Loucy (cell line): ENCODE results near the gene ENTPD7.

Experiments used
- H2AFZ ChIP-seq: fragments of 200-600 bp; sonication (generic); 2 replicates; pipeline ENCODE4 v1.6.0; 2016; ENCODE audit warnings: antibody characterized with exemption, mild to moderate bottlenecking, low read length, moderate library complexity
- H3F3A ChIP-seq: fragments of 200-600 bp; 2 replicates; pipeline ENCODE4 v1.6.0; 2016; ENCODE audit warnings: antibody characterized with exemption, low read depth, mild to moderate bottlenecking
- H3K27me3 ChIP-seq: fragments of 200-600 bp; sonication (generic); 2 replicates; pipeline ENCODE4 v1.6.1; 2014; ENCODE audit warnings: low read length, mild to moderate bottlenecking; ENCODE audit not compliant: insufficient read depth, poor library complexity, severe bottlenecking
- H3K36me3 ChIP-seq: fragments of 200-600 bp; sonication (generic); 2 replicates; pipeline ENCODE4 v1.6.1; 2016; ENCODE audit warnings: low read length; ENCODE audit not compliant: insufficient read depth
- H3K4me1 ChIP-seq: fragments of 200-600 bp; sonication (generic); 2 replicates; pipeline ENCODE4 v1.5.1; 2014; ENCODE audit warnings: low read length, mild to moderate bottlenecking; ENCODE audit not compliant: insufficient read depth, poor library complexity, severe bottlenecking
- H3K4me2 ChIP-seq: fragments of 200-600 bp; sonication (generic); 2 replicates; pipeline ENCODE4 v1.6.0; 2014; ENCODE audit warnings: antibody characterized with exemption, low read length, low read depth, mild to moderate bottlenecking; ENCODE audit not compliant: poor library complexity, severe bottlenecking
- H3K4me3 ChIP-seq: fragments of 200-600 bp; sonication (generic); 2 replicates; pipeline ENCODE4 v1.5.1; 2014; ENCODE audit warnings: low read length, mild to moderate bottlenecking, mixed read lengths; ENCODE audit not compliant: poor library complexity, severe bottlenecking
- H3K79me2 ChIP-seq: fragments of 200-600 bp; sonication (generic); 2 replicates; pipeline ENCODE4 v1.6.1; 2014; ENCODE audit warnings: low read length; ENCODE audit not compliant: insufficient read depth
- H3K9ac ChIP-seq: fragments of 200-600 bp; sonication (generic); 2 replicates; pipeline ENCODE4 v1.6.0; 2014; ENCODE audit warnings: mild to moderate bottlenecking, low read depth, low read length, moderate library complexity; ENCODE audit not compliant: poor library complexity, severe bottlenecking
- H3K9me2 ChIP-seq: fragments of 200-600 bp; sonication (generic); replicated peaks from 2 replicates; pipeline ENCODE4 v1.6.1; 2016; ENCODE audit warnings: low read depth, low read length, mixed read lengths
- H3K9me3 ChIP-seq: fragments of 200-600 bp; sonication (generic); 2 replicates; pipeline ENCODE4 v1.6.1; 2014; ENCODE audit warnings: mild to moderate bottlenecking, antibody characterized with exemption, low read length, low read depth; ENCODE audit not compliant: insufficient read depth
- H4K20me1 ChIP-seq: fragments of 200-600 bp; sonication (generic); 2 replicates; pipeline ENCODE4 v1.6.0; 2014; ENCODE audit warnings: antibody characterized with exemption, low read length, mild to moderate bottlenecking; ENCODE audit not compliant: insufficient read depth, poor library complexity, severe bottlenecking
- CTCF ChIP-seq: fragments of 200-600 bp; sonication (generic); conservative IDR thresholded peaks from 2 replicates; pipeline ENCODE4 v1.5.1; 2014; ENCODE audit warnings: mild to moderate bottlenecking, antibody characterized with exemption, low read length
- EZH2phosphoT487 ChIP-seq: fragments of 200-600 bp; IDR thresholded peaks from 2 replicates; pipeline ENCODE4 v1.6.1; 2018; ENCODE audit warnings: antibody characterized with exemption, mild to moderate bottlenecking, moderate library complexity, borderline replicate concordance

The ENTPD7 gene

GRCh38 chr10:99612167-99612831 is 47.0 kb upstream of the ENTPD7 start:
- H3K4me3 ChIP-seq: no peak overlapping the region
- peaks cover 8% of the 10 kb centered on the region; the same call in 1 of the 2 replicates for H3K36me3 ChIP-seq
- no peak overlapping the region for H2AFZ ChIP-seq
- peaks cover 12% of the 10 kb centered on the region; the same call in 1 of the 2 replicates for H3K79me2 ChIP-seq
- H3K4me2 ChIP-seq: no peak overlapping the region
- peak; percentile 89 for TF ChIP-seq CTCF
- TF ChIP-seq EZH2phosphoT487: no peak
- H3K27me3 ChIP-seq: no peaks in the 10 kb centered on the region
- no peaks in the 10 kb centered on the region for H3K9me3 ChIP-seq
- peaks cover 19% of the 10 kb centered on the region for H3K4me1 ChIP-seq
- no peaks in the 10 kb centered on the region for H4K20me1 ChIP-seq
- H3K9me2 ChIP-seq: no peaks in the 10 kb centered on the region
- no peak overlapping the region for H3K9ac ChIP-seq
- no peaks in the 10 kb centered on the region for H3F3A ChIP-seq

- H3K79me2 ChIP-seq: peaks cover 40% of the 10 kb centered on the region
- no peaks in the 10 kb centered on the region for H3K9me3 ChIP-seq
Measured at GRCh38 chr10:99615426-99615825, 43.9 kb upstream of the ENTPD7 start.

GRCh38 chr10:99617696-99618095 is 41.6 kb upstream of the ENTPD7 start:
- Histone ChIP-seq H3K4me3 (peak overlapping the region; percentile 94), H3K4me2 (peak overlapping the region; percentile 94), H3K79me2 (peaks cover 40% of the 10 kb centered on the region), H2AFZ (no peak overlapping the region), H3K9ac (peak overlapping the region; percentile 88), H3K9me2 (no peaks in the 10 kb centered on the region), H3K36me3 (no peaks in the 10 kb centered on the region), H3K9me3 (no peaks in the 10 kb centered on the region), H3K27me3 (no peaks in the 10 kb centered on the region), H3K4me1 (peaks cover 49% of the 10 kb centered on the region), H4K20me1 (peaks cover 10% of the 10 kb centered on the region), H3F3A (no peaks in the 10 kb centered on the region)
- TF ChIP-seq EZH2phosphoT487 (no peak), CTCF (no peak)

More at GRCh38 chr10:99615426-99615825, 43.9 kb upstream of the ENTPD7 start:
- H3K4me3 ChIP-seq: peak overlapping the region; percentile 94
- H3K9me2 ChIP-seq: no peaks in the 10 kb centered on the region
- peaks cover 42% of the 10 kb centered on the region for H3K4me1 ChIP-seq
- H3K4me2 ChIP-seq: peak overlapping the region; percentile 94
- TF ChIP-seq EZH2phosphoT487 (no peak), CTCF (no peak)
- H3F3A ChIP-seq: no peaks in the 10 kb centered on the region
- peaks cover 8% of the 10 kb centered on the region; the same call in 1 of the 2 replicates for H3K36me3 ChIP-seq
- H3K27me3 ChIP-seq: no peaks in the 10 kb centered on the region
- H4K20me1 ChIP-seq: peaks cover 10% of the 10 kb centered on the region
- H2AFZ ChIP-seq: no peak overlapping the region
- H3K9ac ChIP-seq: peak overlapping the region; percentile 21
